ENCODE measurements around the gene NDST1. TPM values are rescaled to one million over a fixed set of nuclear protein-coding genes. Genes with fewer than 3 reads are reported as not detected.

NDST1 gene
- total and polyA plus RNA-seq, 10 of the 15 experiments (the other 5 are each of a cell fraction or from before 2014, with no cell fraction given) = 0.20 to 53.5 (median 12.9) TPM

DNA sequence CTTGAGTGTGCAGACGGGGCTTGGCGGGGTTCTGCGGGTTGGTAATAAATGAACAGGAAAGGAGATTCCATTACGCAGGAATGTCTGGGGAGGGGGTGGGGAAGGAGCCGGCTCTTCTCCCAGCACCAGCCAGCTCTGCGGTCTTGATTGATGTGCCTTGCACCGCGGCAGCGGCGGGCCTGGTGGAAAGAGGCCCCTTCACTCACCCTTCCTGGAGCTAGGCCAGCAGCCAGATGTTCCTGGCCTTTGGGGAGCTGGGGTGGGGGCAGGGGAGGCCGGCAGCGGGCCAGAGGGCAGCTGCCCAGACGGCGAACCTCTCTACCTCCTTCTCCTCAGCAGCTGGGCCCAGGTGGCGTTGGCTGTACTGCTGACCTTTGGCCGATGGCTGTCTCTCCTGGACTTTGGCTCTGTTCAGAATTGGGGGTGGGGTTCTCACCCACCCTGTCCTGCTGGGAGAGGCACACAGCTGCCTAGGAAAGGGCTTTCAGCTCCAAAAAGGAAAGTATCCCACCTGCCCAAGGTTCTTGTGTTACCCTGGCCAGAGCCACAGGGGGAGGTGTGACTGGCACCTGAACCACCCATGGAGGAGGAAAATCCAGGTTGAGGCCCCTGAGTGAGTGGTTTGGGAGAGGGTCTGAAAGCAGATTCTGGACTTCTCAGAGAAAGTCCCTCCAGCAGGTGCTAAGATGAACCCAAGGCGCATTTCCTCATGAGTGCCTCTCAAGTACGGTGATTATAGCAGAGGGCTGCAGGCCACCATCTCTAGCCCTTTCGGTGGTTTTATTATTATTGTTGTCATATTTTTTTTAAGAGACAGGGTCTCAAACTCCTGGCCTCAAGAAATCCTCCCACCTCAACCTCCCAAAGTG is 74.5 kb downstream of the NDST1 start:
- Histone ChIP-seq H3K4me3 (no peak overlapping the region), H3K79me2 (ENCODE audit: control insufficient read depth, insufficient read depth, low read length) (no peaks in the 10 kb centered on the region), H3K4me2 (ENCODE audit: control insufficient read depth, insufficient read depth) (no peak overlapping the region), H3K4me1 (ENCODE audit: control insufficient read depth, insufficient read depth, low read length) (0 out of 2 replicates have a peak, but pooled peaks cover 3% of the 10 kb centered on the region), H3K9ac (ENCODE audit: control insufficient read depth, insufficient read depth, low read length) (no peak overlapping the region), H3K27ac (ENCODE audit: control insufficient read depth, insufficient read depth) (no peak overlapping the region), H2AFZ (ENCODE audit: control insufficient read depth, low read depth, low read length) (no peak overlapping the region), H3K36me3 (ENCODE audit: control insufficient read depth in 2 of 2, insufficient read depth in 2 of 2, low read length in 1 of 2) (no peaks in the 10 kb centered on the region), H3K27me3 (replicated peaks in 1 of 2; ENCODE audit: control insufficient read depth in 2 of 2, insufficient read depth in 2 of 2, low read length in 1 of 2) (no peaks in the 10 kb centered on the region; a peak in 2 of 4 replicates), H3K9me3 (replicated peaks; ENCODE audit: control insufficient read depth, insufficient read depth, low read length) (no peaks in the 10 kb centered on the region), H4K20me1 (ENCODE audit: control insufficient read depth, insufficient read depth) (no peaks in the 10 kb centered on the region)
- CTCF ChIA-PET = interaction anchor here (0.9 to 1.6 kb wide), 5 partner anchors 22 to 117 kb away, joined by 3 to 7 read pairs (median 3); no protein-coding TSS in a partner anchor
- no TSS peak for BruUV-seq (replicated peaks)
- in situ Hi-C loops (cut with MboI) (no loop called here), intact Hi-C loops (cut with micrococcal nuclease; ENCODE audit: unreplicated experiment) (no loop called here)
- no peak for FAIRE-seq
- no peak for DNase-seq (ENCODE audit: low read depth, low spot score)
- peak; percentile 53 for ATAC-seq
- RAD21 ChIA-PET (ENCODE audit: unreplicated experiment) = interaction anchor here (0.9 to 1.1 kb wide), 3 partner anchors 9 to 75 kb away, joined by 3 read pairs; no protein-coding TSS in a partner anchor
- POLR2A ChIA-PET = interaction anchor here (0.6 to 2.6 kb wide), 3 partner anchors 44 to 254 kb away, joined by 4 to 9 read pairs (median 4); no protein-coding TSS in a partner anchor
- TF ChIP-seq RBBP5 (conservative IDR thresholded peaks at IDR 0.05) (no peak), IKZF1 (conservative IDR thresholded peaks at IDR 0.05) (0 out of 2 replicates have a peak, but pooled peaks have one; percentile 21)
- 36% methylated on average over 19 of the region's 19 CpGs for WGBS (ENCODE audit: insufficient coverage, insufficient replicate concordance, low lambda C conversion rate, missing lambda C conversion rate)
- SMC1A ChIA-PET (ENCODE audit: uncharacterized antibody, unreplicated experiment) = interaction anchor here (1.3 to 2.1 kb wide), 3 partner anchors 8 to 73 kb away, joined by 3 to 6 read pairs (median 4); no protein-coding TSS in a partner anchor

DNA sequence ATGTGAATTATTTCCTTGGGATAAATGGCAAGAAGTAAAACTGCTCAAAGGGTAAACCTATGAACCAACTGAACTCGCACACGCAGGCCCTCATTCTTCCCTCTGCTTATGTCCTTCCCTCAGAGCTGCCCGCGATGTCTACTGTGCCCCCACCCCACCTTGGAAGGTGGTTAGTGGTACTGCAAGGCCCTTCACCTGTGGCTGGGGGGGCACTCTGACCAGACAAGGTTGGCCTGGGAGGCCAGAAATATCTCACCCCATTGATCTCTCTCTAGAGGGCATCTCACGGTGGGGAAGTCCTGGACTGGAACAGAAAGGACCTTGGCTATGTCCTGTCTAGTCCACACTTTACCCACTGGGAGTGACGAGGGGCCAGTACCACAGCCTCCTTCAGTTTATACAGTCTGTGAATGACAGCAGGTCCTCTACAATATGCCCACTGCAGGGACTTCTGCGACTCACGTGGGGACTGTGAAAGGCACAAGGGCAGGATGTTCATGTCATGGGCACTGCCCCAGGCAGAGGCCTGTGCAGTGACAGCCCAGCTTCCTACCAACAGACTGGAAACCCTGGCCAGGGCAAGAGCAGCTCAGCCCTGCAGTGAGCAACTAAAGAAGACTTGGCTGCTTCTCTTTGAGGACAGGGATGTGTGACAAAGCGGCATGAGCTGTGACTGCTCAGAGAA is 75.8 kb downstream of the NDST1 start:
- no peaks in the 10 kb centered on the region for H4K20me1 ChIP-seq (ENCODE audit: control insufficient read depth, insufficient read depth)
- H3K9ac ChIP-seq (ENCODE audit: control insufficient read depth, insufficient read depth, low read length) = no peak overlapping the region
- ChIA-PET SMC1A (ENCODE audit: uncharacterized antibody, unreplicated experiment) (interaction anchor here (0.6 to 2.1 kb wide), 2 partner anchors 23 to 59 kb away, joined by 3 to 4 read pairs; no protein-coding TSS in a partner anchor), RAD21 (ENCODE audit: unreplicated experiment) (interaction anchor here (0.6 to 1.2 kb wide), 4 partner anchors 10 to 200 kb away, joined by 3 read pairs; no protein-coding TSS in a partner anchor), POLR2A (interaction anchor here (1.0 to 2.6 kb wide), 2 partner anchors 43 kb away, joined by 3 to 9 read pairs; no protein-coding TSS in a partner anchor), CTCF (interaction anchor here (0.9 to 1.6 kb wide), 5 partner anchors 23 to 116 kb away, joined by 3 to 4 read pairs (median 3); no protein-coding TSS in a partner anchor)
- WGBS (ENCODE audit: insufficient coverage, insufficient replicate concordance, low lambda C conversion rate, missing lambda C conversion rate) = 53% methylated on average over 9 of the region's 9 CpGs
- BruUV-seq (replicated peaks) = no TSS peak
- H3K79me2 ChIP-seq (ENCODE audit: control insufficient read depth, insufficient read depth, low read length) = no peaks in the 10 kb centered on the region
- intact Hi-C loops (cut with micrococcal nuclease; ENCODE audit: unreplicated experiment) = no loop called here
- H3K27me3 ChIP-seq (replicated peaks in 1 of 2; ENCODE audit: control insufficient read depth in 2 of 2, insufficient read depth in 2 of 2, low read length in 1 of 2) = no peaks in the 10 kb centered on the region; a peak in 2 of 4 replicates
- no peak overlapping the region for H3K4me3 ChIP-seq
- in situ Hi-C loops (cut with MboI) = no loop called here
- ATAC-seq (peak; percentile 16; the same call in 2 of the 3 replicates), DNase-seq (ENCODE audit: low read depth, low spot score) (no peak), FAIRE-seq (no peak)
- no peak overlapping the region for H3K4me2 ChIP-seq (ENCODE audit: control insufficient read depth, insufficient read depth)
- TF ChIP-seq, protein P1, sequence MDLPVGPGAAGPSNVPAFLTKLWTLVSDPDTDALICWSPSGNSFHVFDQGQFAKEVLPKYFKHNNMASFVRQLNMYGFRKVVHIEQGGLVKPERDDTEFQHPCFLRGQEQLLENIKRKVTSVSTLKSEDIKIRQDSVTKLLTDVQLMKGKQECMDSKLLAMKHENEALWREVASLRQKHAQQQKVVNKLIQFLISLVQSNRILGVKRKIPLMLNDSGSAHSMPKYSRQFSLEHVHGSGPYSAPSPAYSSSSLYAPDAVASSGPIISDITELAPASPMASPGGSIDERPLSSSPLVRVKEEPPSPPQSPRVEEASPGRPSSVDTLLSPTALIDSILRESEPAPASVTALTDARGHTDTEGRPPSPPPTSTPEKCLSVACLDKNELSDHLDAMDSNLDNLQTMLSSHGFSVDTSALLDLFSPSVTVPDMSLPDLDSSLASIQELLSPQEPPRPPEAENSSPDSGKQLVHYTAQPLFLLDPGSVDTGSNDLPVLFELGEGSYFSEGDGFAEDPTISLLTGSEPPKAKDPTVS (IDR thresholded peaks at IDR 0.05; ENCODE audit: low read depth, low read length) = no peak
- TF ChIP-seq FOXK2 (IDR thresholded peaks at IDR 0.05) (no peak), SP1 (IDR thresholded peaks at IDR 0.05; ENCODE audit: low read depth, low read length) (no peak), SMAD5 (IDR thresholded peaks at IDR 0.05; ENCODE audit: low read depth) (no peak)
- TF ChIP-seq, protein P2, sequence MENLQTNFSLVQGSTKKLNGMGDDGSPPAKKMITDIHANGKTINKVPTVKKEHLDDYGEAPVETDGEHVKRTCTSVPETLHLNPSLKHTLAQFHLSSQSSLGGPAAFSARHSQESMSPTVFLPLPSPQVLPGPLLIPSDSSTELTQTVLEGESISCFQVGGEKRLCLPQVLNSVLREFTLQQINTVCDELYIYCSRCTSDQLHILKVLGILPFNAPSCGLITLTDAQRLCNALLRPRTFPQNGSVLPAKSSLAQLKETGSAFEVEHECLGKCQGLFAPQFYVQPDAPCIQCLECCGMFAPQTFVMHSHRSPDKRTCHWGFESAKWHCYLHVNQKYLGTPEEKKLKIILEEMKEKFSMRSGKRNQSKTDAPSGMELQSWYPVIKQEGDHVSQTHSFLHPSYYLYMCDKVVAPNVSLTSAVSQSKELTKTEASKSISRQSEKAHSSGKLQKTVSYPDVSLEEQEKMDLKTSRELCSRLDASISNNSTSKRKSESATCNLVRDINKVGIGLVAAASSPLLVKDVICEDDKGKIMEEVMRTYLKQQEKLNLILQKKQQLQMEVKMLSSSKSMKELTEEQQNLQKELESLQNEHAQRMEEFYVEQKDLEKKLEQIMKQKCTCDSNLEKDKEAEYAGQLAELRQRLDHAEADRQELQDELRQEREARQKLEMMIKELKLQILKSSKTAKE (IDR thresholded peaks at IDR 0.05; ENCODE audit: low read depth, poor library complexity, severe bottlenecking) = no peak
- H3K27ac ChIP-seq (ENCODE audit: control insufficient read depth, insufficient read depth) = no peak overlapping the region
- H3K4me1 ChIP-seq (ENCODE audit: control insufficient read depth, insufficient read depth, low read length) = 0 out of 2 replicates have a peak, but pooled peaks cover 3% of the 10 kb centered on the region
- no peak overlapping the region for H2AFZ ChIP-seq (ENCODE audit: control insufficient read depth, low read depth, low read length)
- no peaks in the 10 kb centered on the region for H3K36me3 ChIP-seq (ENCODE audit: control insufficient read depth in 2 of 2, insufficient read depth in 2 of 2, low read length in 1 of 2)
- no peaks in the 10 kb centered on the region for H3K9me3 ChIP-seq (replicated peaks; ENCODE audit: control insufficient read depth, insufficient read depth, low read length)

All from GM12878 (cell line).